ENCODE data around the gene HOXC10. TPM values are rescaled to one million over a fixed set of nuclear protein-coding genes. Genes with fewer than 3 reads are reported as not detected.
A peak's percentile ranks its signal among the peaks of the same experiment; 100 is the strongest.

Gene HOXC10
- polyA plus RNA-seq, 3 donors: not detected

DNA sequence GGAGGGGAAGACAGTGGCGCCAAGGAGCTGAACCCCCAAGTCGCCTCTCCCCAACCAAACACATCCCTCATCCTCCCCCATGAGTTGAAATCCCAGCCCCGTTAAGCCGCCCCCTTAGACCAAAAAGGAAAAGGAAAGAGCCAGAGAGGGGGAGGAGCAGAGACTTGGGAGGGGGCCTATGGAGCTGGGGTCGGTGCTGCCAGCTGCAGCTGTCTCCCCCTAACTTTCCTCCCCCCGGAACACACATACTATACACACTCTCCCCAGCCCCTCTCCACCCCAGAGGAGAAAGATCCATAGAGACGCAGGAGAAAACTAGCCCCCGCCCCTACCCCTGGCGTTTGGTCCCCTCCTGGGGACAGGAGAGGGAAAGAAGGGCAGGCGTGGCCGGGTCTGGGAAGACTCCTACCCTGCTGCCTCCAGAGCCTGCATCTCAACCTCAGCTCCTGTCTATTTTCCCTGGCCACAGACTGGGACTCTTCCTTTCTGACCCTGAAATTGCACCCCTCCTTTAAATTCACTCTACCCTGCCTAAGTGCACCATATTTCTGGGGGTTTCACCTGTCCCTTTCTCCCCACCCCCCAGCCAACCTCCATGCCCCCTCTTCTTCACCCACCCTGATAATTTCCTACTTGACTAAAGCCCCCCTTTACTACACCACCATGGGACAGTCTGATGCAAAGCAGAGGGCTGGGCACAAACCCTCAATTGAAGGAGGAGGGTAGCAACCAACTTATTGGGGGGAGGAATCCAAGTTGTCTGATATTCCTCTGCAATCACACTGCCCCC is 13.4 kb downstream of the HOXC10 start:
- DNase-seq: no peak
- peaks cover 3 to 54% of the 10 kb centered on the region in 2 donors for H3K9me3 ChIP-seq (replicated peaks in 1 of 2; ENCODE audit: control insufficient read depth in 1 of 2, insufficient read depth in 1 of 2, low read length in 2 of 2)
- no peaks in the 10 kb centered on the region for H3K36me3 ChIP-seq (replicated peaks in 1 of 2; ENCODE audit: control insufficient read depth in 1 of 2, insufficient read depth in 2 of 2, low read length in 2 of 2)
- Mint-ChIP-seq H3K4me3 (peak overlapping the region in 1 of 2 donors; percentile 74), H3K27ac (no peak overlapping the region), H3K4me1 (peaks cover 29% of the 10 kb centered on the region), H3K9me3 (peaks cover 2 to 67% (median 34%) of the 10 kb centered on the region in 7 donors), H3K36me3 (peaks cover 3 to 19% of the 10 kb centered on the region in 2 donors), H3K27me3 (ENCODE audit: low read depth in 3 of 3) (peaks cover 98 to 100% (median 100%) of the 10 kb centered on the region in 3 donors)
- WGBS (ENCODE audit: insufficient coverage): 0% methylated on average over 1 of the region's 11 CpGs
- TF ChIP-seq, protein P1, sequence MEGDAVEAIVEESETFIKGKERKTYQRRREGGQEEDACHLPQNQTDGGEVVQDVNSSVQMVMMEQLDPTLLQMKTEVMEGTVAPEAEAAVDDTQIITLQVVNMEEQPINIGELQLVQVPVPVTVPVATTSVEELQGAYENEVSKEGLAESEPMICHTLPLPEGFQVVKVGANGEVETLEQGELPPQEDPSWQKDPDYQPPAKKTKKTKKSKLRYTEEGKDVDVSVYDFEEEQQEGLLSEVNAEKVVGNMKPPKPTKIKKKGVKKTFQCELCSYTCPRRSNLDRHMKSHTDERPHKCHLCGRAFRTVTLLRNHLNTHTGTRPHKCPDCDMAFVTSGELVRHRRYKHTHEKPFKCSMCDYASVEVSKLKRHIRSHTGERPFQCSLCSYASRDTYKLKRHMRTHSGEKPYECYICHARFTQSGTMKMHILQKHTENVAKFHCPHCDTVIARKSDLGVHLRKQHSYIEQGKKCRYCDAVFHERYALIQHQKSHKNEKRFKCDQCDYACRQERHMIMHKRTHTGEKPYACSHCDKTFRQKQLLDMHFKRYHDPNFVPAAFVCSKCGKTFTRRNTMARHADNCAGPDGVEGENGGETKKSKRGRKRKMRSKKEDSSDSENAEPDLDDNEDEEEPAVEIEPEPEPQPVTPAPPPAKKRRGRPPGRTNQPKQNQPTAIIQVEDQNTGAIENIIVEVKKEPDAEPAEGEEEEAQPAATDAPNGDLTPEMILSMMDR (IDR thresholded peaks at IDR 0.05): no peak
- peaks cover 93 to 100% of the 10 kb centered on the region in 2 donors for H3K27me3 ChIP-seq (ENCODE audit: control insufficient read depth in 2 of 2, insufficient read depth in 2 of 2, low read length in 2 of 2)
- no peak overlapping the region for H3K4me3 ChIP-seq (replicated peaks in 1 of 3; ENCODE audit: low read depth in 2 of 3, low read length in 3 of 3)
- no peak overlapping the region for H3K27ac ChIP-seq (ENCODE audit: low read depth in 1 of 2, low read length in 2 of 2)
- no peak overlapping the region for H3K9ac ChIP-seq (ENCODE audit: insufficient read depth, low read length, poor library complexity, severe bottlenecking)
- H3K4me1 ChIP-seq (ENCODE audit: control insufficient read depth in 1 of 2, insufficient read depth in 2 of 2, low read length in 2 of 2): peaks cover 15 to 30% of the 10 kb centered on the region in 2 donors
- H2AFZ ChIP-seq (ENCODE audit: insufficient read depth, low read depth, low read length, poor library complexity, severe bottlenecking): no peak overlapping the region
- H4K20me1 ChIP-seq (ENCODE audit: insufficient read depth, low read length): no peaks in the 10 kb centered on the region
- intact Hi-C loops (cut with micrococcal nuclease): loop anchor here in 1 of 2 donors (5.0 kb wide), 1 partner anchor 46 kb away; the partner anchor contains the start of gene HOXC12
- H3K4me2 ChIP-seq (replicated peaks; ENCODE audit: extremely low read depth, low read length, poor library complexity, severe bottlenecking): no peak overlapping the region
- no peaks in the 10 kb centered on the region for H3K79me2 ChIP-seq (ENCODE audit: insufficient read depth, low read length)

DNA sequence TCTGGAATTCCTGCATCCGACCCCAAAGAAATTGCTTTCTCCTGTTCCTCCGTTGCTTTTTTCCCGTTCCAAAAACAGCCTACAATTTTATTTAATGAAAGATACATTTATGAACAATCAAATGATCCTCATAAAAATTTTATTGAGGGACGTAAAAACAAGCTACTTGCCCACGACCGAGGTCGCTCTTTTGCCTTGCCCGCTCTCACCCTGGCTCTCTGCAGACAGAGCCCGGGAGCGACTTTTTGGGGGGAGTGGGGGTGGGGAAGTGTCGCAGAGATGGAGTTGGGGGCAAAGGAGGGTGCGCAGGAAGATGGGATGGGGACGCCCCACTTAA is 13.9 kb downstream of the HOXC10 start:
- peaks cover 3 to 19% of the 10 kb centered on the region in 2 donors for H3K36me3 Mint-ChIP-seq
- peaks cover 1 to 63% (median 30%) of the 10 kb centered on the region in 7 donors for H3K9me3 Mint-ChIP-seq
- intact Hi-C loops (cut with micrococcal nuclease): loop anchor here in 1 of 2 donors (5.0 kb wide), 1 partner anchor 47 kb away; the partner anchor contains the start of gene HOXC12
- Histone ChIP-seq H3K4me2 (replicated peaks; ENCODE audit: extremely low read depth, low read length, poor library complexity, severe bottlenecking) (no peak overlapping the region), H3K79me2 (ENCODE audit: insufficient read depth, low read length) (no peaks in the 10 kb centered on the region), H3K9ac (ENCODE audit: insufficient read depth, low read length, poor library complexity, severe bottlenecking) (no peak overlapping the region), H3K9me3 (replicated peaks in 1 of 2; ENCODE audit: control insufficient read depth in 1 of 2, insufficient read depth in 1 of 2, low read length in 2 of 2) (peaks cover 3 to 53% of the 10 kb centered on the region in 2 donors), H3K27ac (ENCODE audit: low read depth in 1 of 2, low read length in 2 of 2) (no peak overlapping the region), H3K4me3 (replicated peaks in 1 of 3; ENCODE audit: low read depth in 2 of 3, low read length in 3 of 3) (no peak overlapping the region), H3K36me3 (replicated peaks in 1 of 2; ENCODE audit: control insufficient read depth in 1 of 2, insufficient read depth in 2 of 2, low read length in 2 of 2) (no peaks in the 10 kb centered on the region), H3K27me3 (ENCODE audit: control insufficient read depth in 2 of 2, insufficient read depth in 2 of 2, low read length in 2 of 2) (peaks cover 92 to 100% of the 10 kb centered on the region in 2 donors), H4K20me1 (ENCODE audit: insufficient read depth, low read length) (no peaks in the 10 kb centered on the region), H2AFZ (ENCODE audit: insufficient read depth, low read depth, low read length, poor library complexity, severe bottlenecking) (no peak overlapping the region), H3K4me1 (ENCODE audit: control insufficient read depth in 1 of 2, insufficient read depth in 2 of 2, low read length in 2 of 2) (peaks cover 15 to 30% of the 10 kb centered on the region in 2 donors)
- H3K27ac Mint-ChIP-seq: no peak overlapping the region
- TF ChIP-seq, protein P1 (IDR thresholded peaks at IDR 0.05): no peak
- no peak for DNase-seq
- H3K27me3 Mint-ChIP-seq (ENCODE audit: low read depth in 3 of 3): peaks cover 98 to 100% (median 100%) of the 10 kb centered on the region in 3 donors
- 6% methylated on average over 3 of the region's 13 CpGs for WGBS (ENCODE audit: insufficient coverage)
- H3K4me3 Mint-ChIP-seq: peak overlapping the region in 1 of 2 donors; percentile 74
- peaks cover 29% of the 10 kb centered on the region for H3K4me1 Mint-ChIP-seq

Measured in CD14-positive monocyte (primary cell).